H1 (cell line): ENCODE results near the gene CNGA2. TPM values are rescaled to one million over a fixed set of nuclear protein-coding genes. Genes with fewer than 3 reads are reported as not detected.

Source experiments
- CTCF ChIA-PET: fragments of 300-600 bp; sonication (Branson Sonifier 250); formaldehyde crosslinking; loops from one replicate; lab custom pipeline; 2021; ENCODE audit not compliant: partially characterized antibody; lab: Charles Lee
- POLR2A ChIA-PET: fragments of 300-600 bp; sonication (Branson Sonifier 250); formaldehyde crosslinking; loops from one replicate; lab custom pipeline; 2021; ENCODE audit warnings: inconsistent platforms; ENCODE audit not compliant: partially characterized antibody; lab: Charles Lee
- DNase-seq, 2 experiments: peaks; one replicate each; pipeline versions ENCODE4 v3.0.0 to v3.0.0-alpha.2; 2010 to 2022; ENCODE audit warnings: low spot score in 2 of 2, low read depth in 1 of 2, mixed read lengths in 1 of 2
- FAIRE-seq: peaks from 2 replicates; lab custom pipeline; 2011; peaks lifted over from hg19 to GRCh38; lab: Jason Lieb, UNC
- H2AFZ ChIP-seq: 2 replicates; pipeline ENCODE4 v1.8.1; 2012; ENCODE audit warnings: low read length, inconsistent platforms
- H2AK5ac ChIP-seq: 2 replicates; pipeline ENCODE4 v1.6.1; 2013; ENCODE audit warnings: low read depth, low read length
- H2BK120ac ChIP-seq: replicated peaks from 2 replicates; pipeline ENCODE3; 2013; ENCODE audit warnings: low read depth, low read length, inconsistent platforms
- H2BK12ac ChIP-seq: 2 replicates; pipeline ENCODE4 v1.6.1; 2013; ENCODE audit warnings: low read depth, low read length
- H2BK15ac ChIP-seq: 2 replicates; pipeline ENCODE4 v1.6.1; 2013; ENCODE audit warnings: low read length
- H2BK20ac ChIP-seq: 2 replicates; pipeline ENCODE4 v1.6.1; 2013; ENCODE audit warnings: low read length
- H2BK5ac ChIP-seq: 2 replicates; pipeline ENCODE4 v1.6.1; 2013; ENCODE audit warnings: low read depth, low read length
- H3K14ac ChIP-seq: 2 replicates; pipeline ENCODE4 v1.6.1; 2013; ENCODE audit warnings: inconsistent platforms; ENCODE audit not compliant: insufficient read length
- H3K18ac ChIP-seq: 2 replicates; pipeline ENCODE4 v1.6.1; 2013; ENCODE audit warnings: low read length; ENCODE audit errors: extremely low read depth
- H3K23ac ChIP-seq: 2 replicates; pipeline ENCODE4 v1.6.1; 2013; ENCODE audit warnings: inconsistent platforms; ENCODE audit not compliant: insufficient read length
- H3K23me2 ChIP-seq: 2 replicates; pipeline ENCODE4 v1.6.1; 2013; ENCODE audit warnings: low read depth, low read length
- H3K27ac ChIP-seq: 2 replicates; pipeline ENCODE4 v1.6.1; 2011; ENCODE audit warnings: low read depth, low read length, inconsistent platforms
- H3K27me3 ChIP-seq, 4 experiments: replicated peaks in 1 of 4; 1 replicate in 1 of 4; 2 replicates in 3 of 4; pipeline versions ENCODE4 v1.6.1 to v1.8.1; 2011 to 2013; ENCODE audit warnings: low read length in 3 of 4, mild to moderate bottlenecking in 3 of 4, inconsistent platforms in 2 of 4, mixed read lengths in 2 of 4, moderate library complexity in 1 of 4; ENCODE audit not compliant: control insufficient read depth in 3 of 4, insufficient read depth in 3 of 4; ENCODE audit errors: extremely low read depth in 1 of 4
- H3K36me3 ChIP-seq, 4 experiments: 2 replicates each; pipeline versions ENCODE4 v1.6.1 to v1.8.1; 2011 to 2013; ENCODE audit warnings: mild to moderate bottlenecking in 4 of 4, low read length in 3 of 4, moderate library complexity in 2 of 4, control low read depth in 1 of 4, inconsistent platforms in 1 of 4; ENCODE audit not compliant: insufficient read depth in 4 of 4, control insufficient read depth in 2 of 4
- H3K4ac ChIP-seq: replicated peaks from 2 replicates; pipeline ENCODE3; 2013; ENCODE audit warnings: low read length, low read depth, mixed read lengths, inconsistent platforms; ENCODE audit not compliant: insufficient read length
- H3K4me1 ChIP-seq, 4 experiments: replicated peaks in 1 of 4; 1 replicate in 1 of 4; 2 replicates in 3 of 4; pipeline versions ENCODE4 v1.6.1 to v1.8.1; 2011 to 2013; ENCODE audit warnings: low read length in 3 of 4, inconsistent platforms in 2 of 4, mixed read lengths in 1 of 4; ENCODE audit not compliant: insufficient read depth in 4 of 4, control insufficient read depth in 3 of 4
- H3K4me2 ChIP-seq, 2 experiments: 2 replicates each; pipeline versions ENCODE4 v1.6.1 to v1.8.1; 2011 to 2013; ENCODE audit warnings: low read depth in 2 of 2, low read length in 2 of 2, control low read depth in 1 of 2, inconsistent platforms in 1 of 2, mild to moderate bottlenecking in 1 of 2; ENCODE audit not compliant: insufficient read depth in 1 of 2
- H3K4me3 ChIP-seq, 4 experiments: fragments of 200-600, 300-600 bp in 1 of 4; sonication (generic), shearing (Covaris generic), sonication (Bioruptor Twin) in 1 of 4; 2 replicates each; pipeline versions ENCODE4 v1.5.1 to v1.8.1; 2011 to 2016; ENCODE audit warnings: low read length in 4 of 4, low read depth in 3 of 4, control low read depth in 2 of 4, inconsistent platforms in 2 of 4, mild to moderate bottlenecking in 2 of 4, mixed read lengths in 1 of 4, moderate library complexity in 1 of 4; ENCODE audit not compliant: insufficient read depth in 2 of 4; ENCODE audit errors: extremely low read depth in 1 of 4
- H3K56ac ChIP-seq: replicated peaks from 2 replicates; pipeline ENCODE3; 2013; ENCODE audit warnings: low read depth, mild to moderate bottlenecking, mixed read lengths, low read length, inconsistent platforms; ENCODE audit not compliant: insufficient read length
- H3K79me1 ChIP-seq: 2 replicates; pipeline ENCODE4 v1.6.1; 2013; ENCODE audit warnings: low read depth, low read length, control low read depth
- H3K79me2 ChIP-seq, 2 experiments: 2 replicates each; pipeline versions ENCODE4 v1.6.1 to v1.8.1; 2012 to 2013; ENCODE audit warnings: low read length in 2 of 2, mild to moderate bottlenecking in 2 of 2, inconsistent platforms in 1 of 2; ENCODE audit not compliant: insufficient read depth in 2 of 2, control insufficient read depth in 1 of 2
- H3K9ac ChIP-seq, 4 experiments: replicated peaks in 1 of 4; 1 replicate in 1 of 4; 2 replicates in 3 of 4; pipeline versions ENCODE4 v1.6.1 to v1.8.1; 2011 to 2013; ENCODE audit warnings: low read depth in 3 of 4, low read length in 3 of 4, control low read depth in 2 of 4, mild to moderate bottlenecking in 2 of 4, moderate library complexity in 2 of 4, inconsistent platforms in 1 of 4; ENCODE audit errors: extremely low read depth in 1 of 4
- H3K9me3 ChIP-seq, 2 experiments: 2 replicates each; pipeline versions ENCODE4 v1.6.1 to v1.8.1; 2012 to 2013; ENCODE audit warnings: mild to moderate bottlenecking in 2 of 2, moderate library complexity in 2 of 2, control low read depth in 1 of 2, inconsistent platforms in 1 of 2, low read depth in 1 of 2, low read length in 1 of 2, mixed read lengths in 1 of 2; ENCODE audit not compliant: insufficient read depth in 2 of 2
- H4K20me1 ChIP-seq, 2 experiments: replicated peaks in 1 of 2; 2 replicates each; pipeline versions ENCODE3 to v1.8.1; 2011 to 2013; ENCODE audit warnings: inconsistent platforms in 2 of 2, low read length in 2 of 2, mild to moderate bottlenecking in 1 of 2; ENCODE audit not compliant: insufficient read depth in 2 of 2, control insufficient read depth in 1 of 2
- H4K5ac ChIP-seq: 2 replicates; pipeline ENCODE4 v1.6.1; 2013; ENCODE audit warnings: low read length, low read depth, mixed read lengths, inconsistent platforms; ENCODE audit not compliant: insufficient read length
- H4K8ac ChIP-seq: 2 replicates; pipeline ENCODE4 v1.8.0; 2013; ENCODE audit warnings: mild to moderate bottlenecking, moderate library complexity, low read length, inconsistent platforms; ENCODE audit not compliant: insufficient read depth; ENCODE audit errors: extremely low read depth
- H4K91ac ChIP-seq: replicated peaks from 2 replicates; pipeline ENCODE3; 2013; ENCODE audit warnings: low read length, mixed read lengths, inconsistent platforms; ENCODE audit not compliant: insufficient read length
- GABPA ChIP-seq: IDR thresholded peaks from 2 replicates; pipeline ENCODE4 v1.6.1; 2011; ENCODE audit warnings: mild to moderate bottlenecking, low read length, moderate library complexity, borderline replicate concordance; ENCODE audit not compliant: insufficient read depth
- WGBS, 2 experiments: shearing (Covaris generic) in 1 of 2; methylation state at CpG; one replicate each; pipeline versions ENCODE4 v1.1.6 to v1.1.7; 2013 to 2015; ENCODE audit warnings: low lambda C conversion rate in 2 of 2, mixed read lengths in 2 of 2, inconsistent platforms in 1 of 2, low coverage in 1 of 2, missing lambda C conversion rate in 1 of 2; ENCODE audit not compliant: insufficient replicate concordance in 2 of 2, insufficient coverage in 1 of 2, insufficient read length in 1 of 2; ENCODE audit errors: extremely low coverage in 1 of 2, missing lambda C conversion rate in 1 of 2; 5-methylcytosine and 5-hydroxymethylcytosine counted together
- polyA plus RNA-seq, 7 experiments: library from polyadenylated mRNA; depleted of rRNA in 3 of 7; stranded (reverse) in 5 of 7; unstranded in 2 of 7; fragments of >200 nt in 5 of 7; fragments of 200-250 nt in 2 of 7; gene quantifications; 1 replicate in 5 of 7; 2 replicates in 1 of 7; 4 replicates in 1 of 7; pipeline versions ENCODE4 v1.2.1 to v1.2.3, GENCODE V29; 2011 to 2013; ENCODE audit warnings: missing spikeins in 2 of 7, mixed read lengths in 2 of 7
- total RNA-seq: library from RNA; stranded (reverse); fragmentation: NEBNext Ultra II Directional; extraction: Animal tissue kit (Norgen Biotek cat#: 25700); gene quantifications from 2 replicates; pipeline ENCODE4 v1.2.1, GENCODE V29; 2021

The CNGA2 gene
- total and polyA plus RNA-seq, 2 of the 8 experiments (the other 6 are each of a cell fraction or from before 2014, with no cell fraction given), result not detected

DNA sequence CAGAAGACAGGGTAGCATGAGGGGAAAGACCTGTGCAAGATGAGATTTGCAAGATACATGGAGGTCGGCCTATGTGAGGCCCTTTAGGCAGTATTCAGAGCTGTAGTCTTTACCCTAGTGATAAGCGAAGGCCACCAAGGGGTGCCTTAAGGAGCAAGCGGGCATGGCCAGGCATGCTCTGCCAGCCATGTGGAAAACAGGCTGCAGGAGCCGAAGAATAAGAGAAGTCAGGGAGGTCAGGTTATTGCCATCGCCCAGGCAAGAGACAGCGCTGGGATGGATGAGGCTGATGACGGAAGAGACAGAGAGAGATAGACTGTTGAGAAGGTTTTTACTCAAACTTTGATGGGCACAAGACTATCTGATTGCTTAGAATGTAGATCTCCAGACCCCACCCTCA lies 25.7 kb upstream of the CNGA2 start:
- no peaks in the 10 kb centered on the region for H3K79me2 ChIP-seq
- no peak for DNase-seq
- no peak overlapping the region for H2BK20ac ChIP-seq
- H3K27me3 ChIP-seq, result no peaks in the 10 kb centered on the region
- H3K4me1 ChIP-seq, result peaks cover 0 to 4% (median 1%) of the 10 kb centered on the region in 4 experiments; a peak in 3 of 7 replicates
- no peak overlapping the region for H3K27ac ChIP-seq
- no peak overlapping the region for H2AFZ ChIP-seq
- TF ChIP-seq GABPA, result no peak
- TF ChIP-seq, all 59 proteins: peak for 0
- no peak overlapping the region for H2BK120ac ChIP-seq
- H3K14ac ChIP-seq, result no peak overlapping the region
- 85% methylated on average over 3 of the region's 7 CpGs; no CpG with 5 or more reads in 1 of the 2 experiments for WGBS, 2 experiments
- H3K79me1 ChIP-seq, result no peaks in the 10 kb centered on the region
- FAIRE-seq, result no peak
- no peak overlapping the region for H2BK5ac ChIP-seq
- ChIA-PET CTCF (no interaction called here), POLR2A (no interaction called here)
- H2AK5ac ChIP-seq, result no peak overlapping the region
- H4K91ac ChIP-seq, result no peak overlapping the region
- H3K56ac ChIP-seq, result no peak overlapping the region
- no peaks in the 10 kb centered on the region for H3K23me2 ChIP-seq
- no peak overlapping the region for H3K4me3 ChIP-seq
- H2BK15ac ChIP-seq, result no peak overlapping the region
- H3K36me3 ChIP-seq, result no peaks in the 10 kb centered on the region
- H3K18ac ChIP-seq, result no peak overlapping the region
- H4K20me1 ChIP-seq, result no peaks in the 10 kb centered on the region
- no peak overlapping the region for H3K4ac ChIP-seq
- H3K23ac ChIP-seq, result no peak overlapping the region
- no peak overlapping the region for H4K8ac ChIP-seq
- no peaks in the 10 kb centered on the region for H3K9me3 ChIP-seq
- H3K9ac ChIP-seq, result no peak overlapping the region
- no peak overlapping the region for H3K4me2 ChIP-seq
- no peak overlapping the region for H4K5ac ChIP-seq
- no peak overlapping the region for H2BK12ac ChIP-seq
